ENCODE results near the gene TRMT112. TPM values are rescaled to one million over a fixed set of nuclear protein-coding genes. Genes with fewer than 3 reads are reported as not detected.

Gene TRMT112
- total RNA-seq, 2 donors from 2014 or later, result 110 to 151 TPM

GRCh38 chr11:64278576-64279190, 38.7 kb downstream of the TRMT112 start:
- Histone ChIP-seq H3K27me3 (no peaks in the 10 kb centered on the region), H3K4me3 (no peak overlapping the region), H3K27ac (no peak overlapping the region), H3K9me3 (no peaks in the 10 kb centered on the region), H3K4me1 (peaks cover 0 to 28% of the 10 kb centered on the region in 2 donors), H3K36me3 (peaks cover 28% of the 10 kb centered on the region)
- DNase-seq (ENCODE audit: low spot score), result no peak
- TF ChIP-seq, protein P1, sequence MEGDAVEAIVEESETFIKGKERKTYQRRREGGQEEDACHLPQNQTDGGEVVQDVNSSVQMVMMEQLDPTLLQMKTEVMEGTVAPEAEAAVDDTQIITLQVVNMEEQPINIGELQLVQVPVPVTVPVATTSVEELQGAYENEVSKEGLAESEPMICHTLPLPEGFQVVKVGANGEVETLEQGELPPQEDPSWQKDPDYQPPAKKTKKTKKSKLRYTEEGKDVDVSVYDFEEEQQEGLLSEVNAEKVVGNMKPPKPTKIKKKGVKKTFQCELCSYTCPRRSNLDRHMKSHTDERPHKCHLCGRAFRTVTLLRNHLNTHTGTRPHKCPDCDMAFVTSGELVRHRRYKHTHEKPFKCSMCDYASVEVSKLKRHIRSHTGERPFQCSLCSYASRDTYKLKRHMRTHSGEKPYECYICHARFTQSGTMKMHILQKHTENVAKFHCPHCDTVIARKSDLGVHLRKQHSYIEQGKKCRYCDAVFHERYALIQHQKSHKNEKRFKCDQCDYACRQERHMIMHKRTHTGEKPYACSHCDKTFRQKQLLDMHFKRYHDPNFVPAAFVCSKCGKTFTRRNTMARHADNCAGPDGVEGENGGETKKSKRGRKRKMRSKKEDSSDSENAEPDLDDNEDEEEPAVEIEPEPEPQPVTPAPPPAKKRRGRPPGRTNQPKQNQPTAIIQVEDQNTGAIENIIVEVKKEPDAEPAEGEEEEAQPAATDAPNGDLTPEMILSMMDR (IDR thresholded peaks at IDR 0.05), result no peak

- Histone ChIP-seq H3K27ac (no peak overlapping the region), H3K4me3 (no peak overlapping the region), H3K27me3 (no peaks in the 10 kb centered on the region), H3K36me3 (peaks cover 26% of the 10 kb centered on the region), H3K4me1 (peaks cover 0 to 26% of the 10 kb centered on the region in 2 donors), H3K9me3 (no peaks in the 10 kb centered on the region)
- no peak for DNase-seq (ENCODE audit: low spot score)
- TF ChIP-seq, protein P1 (IDR thresholded peaks at IDR 0.05), result no peak
These were observed 40.5 kb downstream of the TRMT112 start for GRCh38 chr11:64276653-64277431.

GRCh38 chr11:64275841-64276240, 41.5 kb downstream of the TRMT112 start:
- no peak for DNase-seq (ENCODE audit: low spot score)
- TF ChIP-seq, protein P1 (IDR thresholded peaks at IDR 0.05), result no peak
- peaks cover 23% of the 10 kb centered on the region for H3K36me3 ChIP-seq
- H3K27me3 ChIP-seq, result no peaks in the 10 kb centered on the region
- H3K4me3 ChIP-seq, result no peak overlapping the region
- H3K4me1 ChIP-seq, result peaks cover 0 to 22% of the 10 kb centered on the region in 2 donors
- no peak overlapping the region for H3K27ac ChIP-seq
- no peaks in the 10 kb centered on the region for H3K9me3 ChIP-seq

DNA sequence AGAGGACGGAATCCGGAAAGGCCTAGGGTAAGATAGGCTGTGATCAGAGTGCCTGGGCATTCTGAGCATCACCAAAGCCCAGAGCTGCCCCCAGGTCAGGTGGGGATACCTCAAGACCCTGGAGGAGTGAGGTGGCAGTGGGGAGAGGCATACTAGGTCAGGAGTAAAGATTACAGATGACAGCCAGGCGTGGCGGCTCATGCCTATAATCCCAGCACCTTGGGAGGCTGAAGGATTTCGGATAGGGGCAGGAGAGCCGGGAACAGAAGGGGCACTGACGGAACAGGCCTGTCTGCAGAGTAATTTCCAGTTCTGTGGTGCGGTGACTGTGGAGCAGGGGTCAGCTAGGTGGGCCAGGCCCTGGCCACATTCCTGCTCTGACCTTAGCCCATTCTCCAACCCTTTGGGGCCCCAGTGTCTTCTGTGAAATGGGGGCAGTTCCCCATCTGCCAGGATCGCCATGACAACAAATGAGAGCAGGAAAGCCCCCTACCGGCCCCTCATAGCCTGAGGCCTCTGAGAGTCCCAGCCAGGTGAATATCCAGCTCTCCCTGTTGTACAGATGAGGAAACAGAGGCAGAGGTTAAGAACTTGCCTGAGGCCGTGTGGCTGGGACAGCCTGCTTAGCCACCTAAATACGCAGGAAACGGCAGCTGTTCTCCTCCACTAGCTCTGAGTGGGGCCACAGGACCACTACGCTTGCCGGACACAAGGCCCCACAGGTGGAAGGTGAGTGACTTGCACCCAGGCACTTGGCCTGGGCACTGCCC, 42.1 kb downstream of the TRMT112 start:
- TF ChIP-seq, protein P1 (IDR thresholded peaks at IDR 0.05), result no peak
- no peak for DNase-seq (ENCODE audit: low spot score)

GRCh38 chr11:64269540-64270220, 47.7 kb downstream of the TRMT112 start:
- H3K27ac ChIP-seq, result peak overlapping the region; percentile 93 to 98
- H3K36me3 ChIP-seq, result peaks cover 9% of the 10 kb centered on the region
- H3K9me3 ChIP-seq, result no peaks in the 10 kb centered on the region
- no peaks in the 10 kb centered on the region for H3K27me3 ChIP-seq
- peaks cover 0 to 45% of the 10 kb centered on the region in 2 donors for H3K4me1 ChIP-seq
- TF ChIP-seq, protein P1 (IDR thresholded peaks at IDR 0.05), result peak in 1 of 2 donors; percentile 55
- peak overlapping the region; percentile 62 to 72 for H3K4me3 ChIP-seq
- DNase-seq (ENCODE audit: low spot score), result peak; percentile 99

More for the DNA sequence above, 42.1 kb downstream of the TRMT112 start:
- no peak overlapping the region for H3K27ac ChIP-seq
- peaks cover 23% of the 10 kb centered on the region for H3K36me3 ChIP-seq
- H3K27me3 ChIP-seq, result no peaks in the 10 kb centered on the region
- H3K4me3 ChIP-seq, result no peak overlapping the region
- peaks cover 0 to 18% of the 10 kb centered on the region in 2 donors for H3K4me1 ChIP-seq
- H3K9me3 ChIP-seq, result no peaks in the 10 kb centered on the region
